Smooth muscle cell (in vitro differentiated cells): ENCODE data around the gene WIZ. TPM values are rescaled to one million over a fixed set of nuclear protein-coding genes. Genes with fewer than 3 reads are reported as not detected.

Experiments used
- DNase-seq: peaks from one replicate; lab custom pipeline; 2025; ENCODE audit not compliant: unreplicated experiment; lab: John Stamatoyannopoulos, UW
- H2AFZ ChIP-seq: fragments of 200-600 bp; sonication (generic); 2 replicates; pipeline ENCODE4 v1.6.0; 2016; ENCODE audit warnings: antibody characterized with exemption, low read depth, mild to moderate bottlenecking
- H3F3A ChIP-seq: fragments of 200-600 bp; sonication (generic); 2 replicates; pipeline ENCODE4 v1.6.0; 2017; ENCODE audit warnings: antibody characterized with exemption, low read depth
- H3K27ac ChIP-seq: fragments of 200-600 bp; sonication (generic); 2 replicates; pipeline ENCODE4 v1.5.1; 2016; ENCODE audit warnings: low read depth, mild to moderate bottlenecking
- H3K27me3 ChIP-seq: fragments of 200-600 bp; sonication (generic); 2 replicates; pipeline ENCODE4 v1.6.1; 2016; ENCODE audit warnings: low read depth, mild to moderate bottlenecking
- H3K36me3 ChIP-seq: fragments of 200-600 bp; sonication (generic); 2 replicates; pipeline ENCODE4 v1.5.1; 2016; ENCODE audit warnings: low read depth
- H3K4me1 ChIP-seq: fragments of 200-600 bp; sonication (generic); 2 replicates; pipeline ENCODE4 v1.5.1; 2016; ENCODE audit warnings: low read depth
- H3K4me2 ChIP-seq: fragments of 200-600 bp; sonication (generic); 2 replicates; pipeline ENCODE4 v1.6.0; 2016; ENCODE audit warnings: mild to moderate bottlenecking
- H3K4me3 ChIP-seq: fragments of 200-600 bp; sonication (generic); 2 replicates; pipeline ENCODE4 v1.5.1; 2016; ENCODE audit warnings: mild to moderate bottlenecking
- H3K79me2 ChIP-seq: fragments of 200-600 bp; sonication (generic); 2 replicates; pipeline ENCODE4 v1.6.0; 2016; ENCODE audit warnings: low read depth, mild to moderate bottlenecking
- H3K9ac ChIP-seq: fragments of 200-600 bp; sonication (generic); 2 replicates; pipeline ENCODE4 v1.6.0; 2016; ENCODE audit warnings: low read depth
- H3K9me3 ChIP-seq: fragments of 200-600 bp; sonication (generic); replicated peaks from 2 replicates; pipeline ENCODE4 v1.5.1; 2016; ENCODE audit warnings: low read depth
- H4K20me1 ChIP-seq: fragments of 200-600 bp; sonication (generic); 2 replicates; pipeline ENCODE4 v1.6.0; 2016; ENCODE audit warnings: low read depth
- WGBS: methylation state at CpG from one replicate; pipeline ENCODE4 v1.1.7; 2016; ENCODE audit warnings: low lambda C conversion rate; 5-methylcytosine and 5-hydroxymethylcytosine counted together
- polyA plus RNA-seq: library from polyadenylated mRNA; unstranded; fragments of >200 nt; fragmentation: Nextera tagmentation; extraction: Ambion mirVana; gene quantifications from 2 replicates; pipeline ENCODE4 v1.2.1, GENCODE V29; 2016
- total RNA-seq: library from RNA; depleted of rRNA; stranded (reverse); fragments of >200 nt; gene quantifications from 2 replicates; pipeline ENCODE4 v1.2.3, GENCODE V29; 2014
- TF ChIP-seq, protein P1 (sequence below): fragments of 200-600 bp; sonication (generic); IDR thresholded peaks from 2 replicates; pipeline ENCODE4 v1.5.1; 2017; ENCODE audit warnings: borderline replicate concordance, mild to moderate bottlenecking, antibody characterized with exemption; ENCODE audit not compliant: insufficient read depth, poor library complexity, severe bottlenecking

The WIZ gene
- total and polyA plus RNA-seq, 2 experiments from 2014 or later = 23.1 to 40.5 TPM

DNA sequence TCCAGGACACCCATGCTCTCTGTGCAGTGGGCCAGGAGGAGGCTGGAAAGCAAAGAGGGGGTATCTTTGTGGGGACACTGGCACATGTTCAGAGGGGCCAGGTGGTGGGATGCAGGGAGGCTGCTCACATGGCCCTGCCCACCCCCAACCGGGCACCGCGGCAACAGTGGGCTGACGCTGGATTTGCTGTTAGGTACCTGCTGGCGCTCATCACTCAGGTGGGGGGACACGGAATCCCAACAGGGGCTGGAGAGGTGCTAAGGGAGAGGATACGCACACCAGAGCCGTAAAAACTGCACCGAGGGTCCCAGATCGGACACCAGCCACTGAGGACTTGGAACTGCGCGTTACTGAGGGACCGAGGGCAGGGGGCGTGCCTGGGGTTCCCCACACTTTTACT is 50.1 kb downstream of the WIZ start:
- no peaks in the 10 kb centered on the region for H3K9me3 ChIP-seq
- no peaks in the 10 kb centered on the region for H3K27me3 ChIP-seq
- TF ChIP-seq, protein P1, sequence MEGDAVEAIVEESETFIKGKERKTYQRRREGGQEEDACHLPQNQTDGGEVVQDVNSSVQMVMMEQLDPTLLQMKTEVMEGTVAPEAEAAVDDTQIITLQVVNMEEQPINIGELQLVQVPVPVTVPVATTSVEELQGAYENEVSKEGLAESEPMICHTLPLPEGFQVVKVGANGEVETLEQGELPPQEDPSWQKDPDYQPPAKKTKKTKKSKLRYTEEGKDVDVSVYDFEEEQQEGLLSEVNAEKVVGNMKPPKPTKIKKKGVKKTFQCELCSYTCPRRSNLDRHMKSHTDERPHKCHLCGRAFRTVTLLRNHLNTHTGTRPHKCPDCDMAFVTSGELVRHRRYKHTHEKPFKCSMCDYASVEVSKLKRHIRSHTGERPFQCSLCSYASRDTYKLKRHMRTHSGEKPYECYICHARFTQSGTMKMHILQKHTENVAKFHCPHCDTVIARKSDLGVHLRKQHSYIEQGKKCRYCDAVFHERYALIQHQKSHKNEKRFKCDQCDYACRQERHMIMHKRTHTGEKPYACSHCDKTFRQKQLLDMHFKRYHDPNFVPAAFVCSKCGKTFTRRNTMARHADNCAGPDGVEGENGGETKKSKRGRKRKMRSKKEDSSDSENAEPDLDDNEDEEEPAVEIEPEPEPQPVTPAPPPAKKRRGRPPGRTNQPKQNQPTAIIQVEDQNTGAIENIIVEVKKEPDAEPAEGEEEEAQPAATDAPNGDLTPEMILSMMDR = no peak
- H3K4me1 ChIP-seq = no peaks in the 10 kb centered on the region
- peaks cover 46% of the 10 kb centered on the region for H3K79me2 ChIP-seq
- no peak overlapping the region for H3K4me2 ChIP-seq
- H3K4me3 ChIP-seq = no peak overlapping the region
- no peaks in the 10 kb centered on the region for H3K36me3 ChIP-seq
- H4K20me1 ChIP-seq = peaks cover 89% of the 10 kb centered on the region
- H3K9ac ChIP-seq = no peak overlapping the region
- H3F3A ChIP-seq = no peaks in the 10 kb centered on the region
- no peak for DNase-seq
- H3K27ac ChIP-seq = no peak overlapping the region
- H2AFZ ChIP-seq = no peak overlapping the region
- 98% methylated on average over 14 of the region's 14 CpGs for WGBS

DNA sequence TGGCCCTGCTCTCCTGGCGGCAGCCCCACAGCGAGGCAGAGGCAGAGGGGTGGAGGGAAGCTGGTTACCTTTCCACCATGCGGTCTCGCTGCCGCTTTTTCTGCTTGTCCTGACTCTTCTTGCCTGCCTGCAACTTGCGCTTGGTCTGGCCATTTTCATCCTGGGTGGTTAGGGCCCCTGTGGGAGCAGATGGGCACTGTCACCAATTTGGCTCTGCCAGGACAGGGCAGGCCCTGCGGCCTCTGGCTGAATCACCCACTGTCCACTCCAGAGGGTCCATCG is 50.6 kb downstream of the WIZ start:
- Histone ChIP-seq H3K4me2 (no peak overlapping the region), H3K9ac (no peak overlapping the region), H3K36me3 (peaks cover under 1% of the 10 kb centered on the region), H3K4me1 (no peaks in the 10 kb centered on the region), H2AFZ (no peak overlapping the region), H4K20me1 (peaks cover 89% of the 10 kb centered on the region), H3K27me3 (no peaks in the 10 kb centered on the region), H3K79me2 (peaks cover 41% of the 10 kb centered on the region), H3K27ac (no peak overlapping the region), H3K4me3 (no peak overlapping the region), H3F3A (no peaks in the 10 kb centered on the region), H3K9me3 (no peaks in the 10 kb centered on the region)
- 98% methylated on average over 8 of the region's 8 CpGs for WGBS
- no peak for DNase-seq
- TF ChIP-seq, protein P1 = no peak

DNA sequence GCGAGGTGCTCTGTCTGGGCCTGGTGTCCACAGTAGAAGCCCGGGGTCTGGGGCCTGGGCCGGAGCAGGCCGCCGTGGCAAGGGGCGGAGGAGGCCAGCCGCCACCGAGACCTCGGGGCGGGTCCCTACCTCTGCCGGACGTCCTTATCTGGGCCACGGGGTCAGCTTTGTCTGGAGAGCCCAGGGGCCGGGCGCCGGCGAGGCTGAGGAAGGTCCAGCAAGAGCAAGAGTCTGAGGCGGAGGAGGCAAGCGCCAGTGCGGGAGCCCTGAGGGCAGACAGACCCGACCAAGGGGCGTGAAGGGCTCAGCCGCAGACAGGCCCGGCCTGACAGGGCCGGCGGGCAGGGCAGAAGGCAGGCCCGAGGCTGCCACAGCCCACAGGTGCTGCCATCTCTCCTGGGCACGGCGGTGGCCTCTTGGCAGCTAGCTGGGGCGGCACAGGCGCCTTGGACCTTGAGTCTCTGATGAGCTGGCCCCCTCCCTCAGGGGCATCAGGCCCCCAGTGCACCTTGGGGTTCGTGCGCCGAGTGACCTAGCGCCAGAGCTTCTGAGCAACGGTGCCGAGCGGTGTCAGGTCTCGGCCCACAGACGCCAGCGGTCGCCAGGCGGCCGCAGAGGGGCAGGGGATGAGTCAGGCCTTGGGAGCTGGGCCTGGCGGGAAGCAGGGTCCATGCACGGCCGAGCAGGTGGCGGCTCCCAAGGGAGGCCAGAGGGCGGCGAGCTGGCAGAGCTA is 51.1 kb downstream of the WIZ start:
- Histone ChIP-seq H3K79me2 (peaks cover 41% of the 10 kb centered on the region), H2AFZ (no peak overlapping the region), H3K27me3 (no peaks in the 10 kb centered on the region), H4K20me1 (peaks cover 89% of the 10 kb centered on the region), H3K27ac (no peak overlapping the region), H3K4me1 (no peaks in the 10 kb centered on the region), H3K36me3 (peaks cover 3% of the 10 kb centered on the region), H3K9me3 (no peaks in the 10 kb centered on the region), H3F3A (no peaks in the 10 kb centered on the region), H3K4me3 (no peak overlapping the region), H3K4me2 (no peak overlapping the region), H3K9ac (no peak overlapping the region)
- TF ChIP-seq, protein P1 = no peak
- DNase-seq = no peak
- 97% methylated on average over 49 of the region's 50 CpGs for WGBS

DNA sequence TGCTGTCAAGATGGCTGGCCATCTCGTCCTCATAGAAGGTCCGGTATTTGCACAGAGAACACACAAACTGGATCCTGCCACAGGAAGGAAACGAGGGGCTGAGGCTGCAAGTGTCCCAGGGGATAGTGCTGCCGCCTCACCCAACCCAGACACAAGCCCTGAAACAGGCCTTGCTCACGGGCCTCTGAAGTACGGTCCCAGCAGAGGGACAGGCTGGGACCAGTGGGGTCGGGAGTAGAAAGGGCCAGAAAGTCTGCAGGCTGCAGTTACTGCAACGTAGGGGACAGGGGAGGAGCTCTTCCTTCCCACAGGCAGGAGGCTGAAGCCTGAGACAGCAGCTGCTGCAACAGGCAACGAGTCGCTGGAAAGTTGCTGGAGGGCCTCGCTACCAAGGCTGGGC is 52.0 kb downstream of the WIZ start:
- TF ChIP-seq, protein P1 = no peak
- no peaks in the 10 kb centered on the region for H3K9me3 ChIP-seq
- peaks cover 40% of the 10 kb centered on the region for H3K79me2 ChIP-seq
- no peaks in the 10 kb centered on the region for H3F3A ChIP-seq
- H3K27ac ChIP-seq = no peak overlapping the region
- H2AFZ ChIP-seq = no peak overlapping the region
- no peak overlapping the region for H3K4me2 ChIP-seq
- peaks cover 8% of the 10 kb centered on the region for H3K36me3 ChIP-seq
- no peaks in the 10 kb centered on the region for H3K4me1 ChIP-seq
- WGBS = 93% methylated on average over 11 of the region's 11 CpGs
- no peaks in the 10 kb centered on the region for H3K27me3 ChIP-seq
- DNase-seq = no peak
- peaks cover 89% of the 10 kb centered on the region for H4K20me1 ChIP-seq
- no peak overlapping the region for H3K4me3 ChIP-seq
- no peak overlapping the region for H3K9ac ChIP-seq
